Measurements from ENCODE around the gene CHRD. TPM values are rescaled to one million over a fixed set of nuclear protein-coding genes. Genes with fewer than 3 reads are reported as not detected.

Gene CHRD
- polyA plus RNA-seq, 6 donors from 2014 or later = not detected

DNA sequence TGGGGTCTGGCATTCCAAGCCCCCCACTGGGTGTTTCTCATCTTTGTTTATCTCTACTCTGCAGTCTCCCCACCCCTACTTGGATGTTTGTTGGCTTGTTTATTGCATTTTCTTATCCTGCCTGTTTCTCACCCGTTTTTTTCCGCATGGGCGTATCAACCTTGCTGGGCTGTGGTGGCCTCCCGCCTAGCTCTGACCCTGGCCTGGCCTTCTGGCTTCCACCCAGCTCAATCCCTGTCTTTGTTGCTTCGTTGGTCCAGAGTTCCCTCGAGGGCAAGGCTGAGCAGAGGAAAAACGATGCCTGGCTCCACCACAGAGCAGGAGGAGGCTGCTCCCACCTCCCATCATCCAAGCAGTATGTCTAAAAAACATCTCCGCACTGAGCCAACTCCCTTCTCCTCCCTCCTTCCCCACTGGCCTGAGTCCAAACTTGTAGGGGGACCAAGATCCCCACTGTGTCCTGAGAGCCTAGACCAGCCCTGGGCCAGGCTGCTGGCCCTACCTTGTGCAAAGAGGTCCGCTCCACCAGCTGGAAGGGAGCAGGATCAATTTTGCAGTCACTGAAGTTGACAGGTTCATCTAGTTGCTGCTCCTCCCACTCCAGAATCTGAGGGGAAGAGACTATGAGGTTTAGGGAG lies 28.2 kb upstream of the CHRD start:
- ATAC-seq (ENCODE audit: low read depth in 2 of 2) (no peak), DNase-seq (no peak)
- no peak overlapping the region for H3K4me3 Mint-ChIP-seq
- H3K4me1 Mint-ChIP-seq = no peaks in the 10 kb centered on the region
- peak overlapping the region in 1 of 6 donors; percentile 30 for H3K27ac Mint-ChIP-seq
- no peaks in the 10 kb centered on the region for H3K9me3 Mint-ChIP-seq
- H3K27me3 Mint-ChIP-seq = no peaks in the 10 kb centered on the region
- no peaks in the 10 kb centered on the region for H3K36me3 Mint-ChIP-seq

DNA sequence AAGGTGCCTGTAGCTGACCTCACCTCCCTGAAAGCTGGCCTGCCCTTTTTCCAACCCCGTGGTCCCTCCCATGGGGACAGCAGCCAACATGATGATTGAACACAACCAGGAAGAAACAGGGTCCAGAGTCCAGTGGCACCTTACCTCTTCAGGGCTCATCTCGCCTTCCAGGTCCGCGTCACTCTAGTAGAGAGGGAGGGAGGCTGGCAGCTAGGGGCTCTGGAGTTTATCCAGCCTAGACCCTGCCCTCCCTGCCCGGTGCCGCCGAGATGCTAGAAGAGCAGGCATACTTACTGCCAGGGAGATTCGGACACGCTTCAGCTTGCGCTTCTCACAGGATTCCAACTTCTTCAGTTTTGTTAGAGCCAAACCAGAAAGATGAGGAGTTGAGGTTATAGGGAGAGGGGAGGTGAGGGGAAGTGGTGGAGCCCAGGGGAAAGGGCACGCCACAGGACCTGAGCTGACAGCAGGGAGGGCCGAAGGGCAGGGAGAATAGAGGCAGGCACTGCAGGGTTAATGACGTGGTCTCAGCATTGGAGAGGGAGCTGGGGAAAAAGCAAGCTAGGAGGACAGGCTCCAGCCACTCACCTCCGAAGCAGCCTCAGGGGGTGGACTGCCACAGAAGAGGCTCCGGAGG lies 27.6 kb upstream of the CHRD start:
- Mint-ChIP-seq H3K27me3 (no peaks in the 10 kb centered on the region), H3K9me3 (no peaks in the 10 kb centered on the region), H3K27ac (no peak overlapping the region), H3K4me3 (peak overlapping the region in 1 of 8 donors; percentile 29), H3K4me1 (no peaks in the 10 kb centered on the region), H3K36me3 (no peaks in the 10 kb centered on the region)
- no peak for DNase-seq
- no peak for ATAC-seq (ENCODE audit: low read depth in 2 of 2)

DNA sequence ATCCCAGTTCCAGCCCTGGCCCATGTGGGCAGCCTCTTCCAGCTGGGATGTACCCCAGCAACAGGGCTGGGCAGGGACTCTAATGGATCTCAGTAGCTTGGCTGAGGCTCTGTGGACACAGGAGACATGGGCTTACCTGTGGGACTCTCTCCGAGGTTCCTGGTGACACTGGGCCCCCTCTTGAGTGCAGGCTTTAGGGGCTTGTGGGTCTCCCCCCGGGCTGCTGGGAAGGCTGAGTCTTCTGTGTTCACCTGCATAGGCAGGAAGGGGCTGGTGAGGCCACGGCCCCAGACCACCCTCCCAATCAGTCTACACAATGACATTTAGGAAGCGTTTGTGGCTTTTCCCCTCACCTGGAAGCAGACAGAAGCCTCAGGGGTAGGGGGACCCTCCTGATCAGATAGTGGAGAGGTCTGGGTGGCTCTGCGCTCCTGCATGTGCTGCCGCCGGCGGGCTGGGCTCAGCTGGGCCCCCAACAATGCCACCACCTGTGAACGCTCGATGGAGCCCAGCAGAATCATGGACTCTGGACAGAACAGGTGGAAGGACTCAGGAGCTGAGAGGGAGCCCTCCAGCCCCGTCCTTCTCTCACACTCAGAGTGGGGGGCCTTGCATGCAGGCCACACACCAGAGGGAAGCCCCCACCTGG lies 26.8 kb upstream of the CHRD start:
- no peaks in the 10 kb centered on the region for H3K9me3 Mint-ChIP-seq
- H3K4me1 Mint-ChIP-seq = no peaks in the 10 kb centered on the region
- H3K27me3 Mint-ChIP-seq = no peaks in the 10 kb centered on the region
- no peak overlapping the region for H3K4me3 Mint-ChIP-seq
- ATAC-seq (ENCODE audit: low read depth in 2 of 2) (no peak), DNase-seq (no peak)
- H3K27ac Mint-ChIP-seq = no peak overlapping the region
- no peaks in the 10 kb centered on the region for H3K36me3 Mint-ChIP-seq

DNA sequence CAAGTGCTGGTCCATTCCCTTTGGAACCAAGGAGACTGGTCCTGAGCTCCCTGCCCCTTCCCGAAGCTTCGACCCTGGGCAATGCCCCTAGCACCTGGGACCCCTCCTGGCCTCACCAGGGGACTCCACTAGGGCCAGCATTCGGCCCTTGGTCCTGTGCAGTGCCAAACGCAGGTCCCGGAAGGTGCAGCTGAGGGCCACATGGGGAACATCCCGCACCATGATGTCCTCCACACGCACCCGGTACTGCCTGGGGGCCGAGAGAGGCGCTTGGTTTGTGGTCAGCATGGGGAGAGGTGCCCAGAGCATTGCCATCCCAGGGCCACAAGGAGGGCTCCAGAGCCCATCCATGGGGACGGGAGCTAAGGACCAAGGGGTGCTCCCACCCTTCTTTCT lies 26.3 kb upstream of the CHRD start:
- Mint-ChIP-seq H3K27ac (no peak overlapping the region), H3K9me3 (no peaks in the 10 kb centered on the region), H3K4me3 (peak overlapping the region in 1 of 8 donors; percentile 29), H3K27me3 (no peaks in the 10 kb centered on the region), H3K36me3 (no peaks in the 10 kb centered on the region), H3K4me1 (no peaks in the 10 kb centered on the region)
- no peak for DNase-seq
- no peak for ATAC-seq (ENCODE audit: low read depth in 2 of 2)

DNA sequence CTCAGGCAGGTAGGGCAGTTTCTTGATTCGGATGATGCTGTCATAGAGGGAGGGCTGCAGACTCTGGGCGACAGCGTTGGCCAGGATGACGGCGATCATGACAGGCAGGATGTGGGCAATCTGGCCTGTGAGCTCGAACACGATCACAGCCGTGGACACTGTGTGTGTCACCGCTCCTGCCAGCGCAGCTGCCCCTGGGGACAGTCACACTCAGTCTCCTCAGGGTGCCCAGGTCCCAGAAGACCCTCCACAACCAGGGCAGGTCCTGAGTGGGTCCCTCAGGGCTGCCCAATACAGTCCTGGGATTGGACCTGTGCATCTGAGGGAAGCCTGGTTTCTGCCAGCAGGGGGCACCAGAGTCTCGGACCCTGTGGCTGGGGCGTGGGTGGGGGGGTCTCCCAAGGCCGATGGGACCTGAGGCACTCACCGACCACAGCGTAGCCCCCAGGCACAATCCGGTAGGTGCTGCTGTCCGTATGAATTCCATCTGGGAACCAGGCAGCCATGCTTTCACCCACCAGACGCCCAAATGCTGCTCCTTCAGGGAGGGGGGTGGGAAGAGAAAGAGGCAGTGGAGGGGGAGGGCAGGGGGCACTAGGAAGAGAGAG lies 25.6 kb upstream of the CHRD start:
- Mint-ChIP-seq H3K36me3 (no peaks in the 10 kb centered on the region), H3K4me3 (peak overlapping the region in 1 of 8 donors; percentile 29), H3K9me3 (no peaks in the 10 kb centered on the region), H3K27me3 (no peaks in the 10 kb centered on the region), H3K27ac (peak overlapping the region in 1 of 6 donors; percentile 59), H3K4me1 (no peaks in the 10 kb centered on the region)
- ATAC-seq (ENCODE audit: low read depth in 2 of 2) (peak; percentile 81 to 86), DNase-seq (peak; percentile 45)

DNA sequence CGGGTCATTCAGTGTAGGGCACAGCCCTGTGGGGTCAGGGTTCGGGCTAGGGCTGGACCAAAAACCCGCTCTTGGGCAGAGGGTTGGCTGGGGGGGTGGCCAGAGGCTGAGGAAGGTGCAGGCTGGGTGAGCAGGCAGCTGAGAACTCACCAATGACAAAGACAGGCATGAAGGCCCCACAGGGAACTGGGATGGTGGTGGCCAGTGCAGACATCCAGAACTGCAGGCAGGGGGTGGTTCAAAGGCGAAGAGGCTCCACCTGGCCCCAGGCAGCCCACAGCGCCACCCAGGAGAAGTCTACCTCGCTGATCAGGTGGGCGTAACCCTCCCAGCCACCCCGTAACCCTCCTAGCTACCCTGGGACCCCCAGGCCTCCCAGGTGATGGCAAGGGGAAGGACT lies 25.1 kb upstream of the CHRD start:
- Mint-ChIP-seq H3K36me3 (no peaks in the 10 kb centered on the region), H3K27ac (peak overlapping the region in 1 of 6 donors; percentile 51), H3K4me1 (no peaks in the 10 kb centered on the region), H3K4me3 (peak overlapping the region in 1 of 8 donors; percentile 66), H3K27me3 (peaks cover 0 to 2% (median 0%) of the 10 kb centered on the region in 3 donors), H3K9me3 (no peaks in the 10 kb centered on the region)
- no peak for DNase-seq
- ATAC-seq (ENCODE audit: low read depth in 2 of 2) = no peak

DNA sequence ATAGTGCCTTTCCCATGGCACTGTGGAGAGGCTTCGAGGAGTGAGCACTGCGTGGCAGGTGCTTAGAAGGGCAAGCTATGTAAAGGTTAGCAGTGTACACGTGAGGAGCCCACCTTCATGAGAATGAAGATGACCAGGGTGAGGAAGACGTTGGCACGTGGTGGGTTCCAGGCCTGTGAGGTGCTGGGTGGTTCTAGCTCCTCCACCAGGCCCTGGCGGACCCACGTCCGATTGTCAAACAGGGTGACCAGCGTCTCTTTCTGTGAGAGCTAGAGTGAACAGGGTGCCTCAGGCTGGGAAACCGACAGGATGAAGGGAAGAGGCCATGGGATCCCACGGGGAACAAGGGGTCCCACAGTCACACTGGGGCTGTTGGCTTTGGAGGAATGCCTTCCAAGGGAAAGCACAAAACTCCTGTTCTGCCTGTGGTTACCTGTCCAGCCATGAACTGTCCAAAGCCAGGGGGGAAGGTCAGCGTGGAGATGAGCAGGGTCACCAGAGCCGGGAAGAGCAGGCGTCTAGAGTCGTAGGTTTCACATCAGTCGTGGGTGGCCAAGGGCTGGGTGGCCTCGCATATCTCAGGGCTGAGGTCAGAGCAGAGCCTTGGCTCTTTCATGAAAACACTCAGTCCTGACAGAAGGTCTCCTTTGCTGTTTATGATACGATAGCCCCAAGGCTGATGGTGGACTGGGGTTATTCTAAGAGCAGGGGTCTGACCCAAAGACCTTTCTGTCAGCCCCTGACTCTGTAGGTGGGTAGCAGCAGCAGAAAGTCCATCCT lies 24.4 kb upstream of the CHRD start:
- ATAC-seq (ENCODE audit: low read depth in 2 of 2) (no peak), DNase-seq (no peak)
- Mint-ChIP-seq H3K4me1 (peaks cover 0 to 4% (median 2%) of the 10 kb centered on the region in 3 donors), H3K4me3 (peak overlapping the region in 1 of 8 donors; percentile 66), H3K27me3 (peaks cover 0 to 9% (median 5%) of the 10 kb centered on the region in 3 donors), H3K36me3 (no peaks in the 10 kb centered on the region), H3K9me3 (no peaks in the 10 kb centered on the region), H3K27ac (no peak overlapping the region)

DNA sequence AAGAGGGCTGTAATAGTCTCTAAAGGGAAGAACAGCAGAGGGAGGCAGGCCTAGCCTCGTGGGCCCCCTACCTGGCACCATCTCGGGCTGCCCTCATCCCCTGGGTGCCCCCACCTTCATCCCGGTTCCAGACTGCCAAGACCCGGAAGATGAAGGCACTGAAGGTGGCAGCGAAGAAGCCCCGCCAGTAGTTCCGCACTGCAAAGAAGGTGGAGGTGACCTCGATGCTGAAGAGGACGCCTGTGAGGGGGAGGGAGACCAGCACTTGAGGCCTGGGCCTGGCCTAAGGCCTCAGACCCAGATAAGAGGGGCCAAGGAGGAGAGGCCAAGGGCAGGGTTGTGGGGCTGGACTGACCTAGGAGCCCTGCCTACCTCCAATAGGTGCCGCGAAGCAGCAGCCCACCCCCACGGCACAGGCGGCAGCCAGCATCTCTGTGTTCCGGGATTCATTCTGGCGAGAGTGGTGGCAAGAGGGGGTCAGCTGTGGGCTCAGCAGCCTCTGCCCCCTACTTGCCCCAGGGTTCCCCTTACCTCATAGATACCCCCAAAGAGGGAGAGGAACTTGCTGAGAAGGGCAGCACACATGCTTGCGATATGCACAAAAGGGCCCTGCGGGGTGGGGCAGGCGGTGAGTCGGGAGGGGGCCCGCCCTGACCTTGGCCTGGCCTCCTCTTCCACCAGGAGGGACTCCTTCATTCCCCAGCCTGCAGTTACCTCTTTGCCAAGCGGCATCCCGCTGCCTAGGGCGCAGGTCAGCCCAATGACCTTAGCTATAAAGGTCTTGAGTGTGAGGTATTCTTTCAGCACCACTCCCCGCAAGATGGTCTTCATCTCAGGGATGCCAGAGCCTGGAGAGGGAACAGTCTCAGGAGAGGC lies 22.4 kb upstream of the CHRD start:
- Mint-ChIP-seq H3K27me3 (peaks cover 0 to 11% (median 5%) of the 10 kb centered on the region in 3 donors), H3K4me1 (peaks cover 9 to 16% (median 10%) of the 10 kb centered on the region in 3 donors), H3K36me3 (no peaks in the 10 kb centered on the region), H3K27ac (peak overlapping the region in 1 of 6 donors; percentile 91), H3K4me3 (peak overlapping the region in 1 of 8 donors; percentile 78), H3K9me3 (no peaks in the 10 kb centered on the region)
- DNase-seq = no peak
- ATAC-seq (ENCODE audit: low read depth in 2 of 2) = no peak

DNA sequence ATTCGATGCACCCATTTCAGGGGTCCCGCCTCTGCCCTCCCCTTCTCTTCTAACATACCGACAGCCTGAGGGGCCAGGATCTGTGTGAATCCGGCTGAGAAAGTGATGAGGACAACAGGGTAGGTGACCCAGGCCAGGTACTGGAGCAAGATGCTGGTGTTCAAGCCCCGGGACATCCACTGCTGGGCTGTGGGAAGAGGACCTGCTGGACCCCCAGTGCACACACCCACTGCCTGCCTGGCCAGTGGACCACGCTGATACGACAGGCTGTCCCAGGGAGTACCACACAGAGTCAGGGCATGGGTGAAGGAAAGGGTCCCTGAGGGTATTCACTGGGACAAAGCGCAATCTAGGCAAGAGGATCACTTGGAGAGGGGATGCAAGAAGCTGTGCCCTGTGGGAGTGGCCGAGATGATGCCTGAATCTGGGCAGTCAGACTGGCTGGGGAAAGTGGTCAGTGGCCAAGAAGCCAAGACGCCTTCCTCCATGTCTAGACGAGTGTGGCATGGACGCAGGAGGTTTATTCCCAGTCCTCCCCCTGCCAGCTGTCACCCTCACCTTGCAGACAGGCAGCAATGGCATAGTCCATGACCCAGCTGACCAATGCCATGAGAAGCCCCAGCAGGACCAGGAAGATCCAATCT lies 21.6 kb upstream of the CHRD start:
- Mint-ChIP-seq H3K9me3 (no peaks in the 10 kb centered on the region), H3K4me3 (peak overlapping the region in 3 of 8 donors; percentile 15 to 78 (median 78)), H3K27ac (no peak overlapping the region), H3K27me3 (peaks cover 0 to 11% (median 5%) of the 10 kb centered on the region in 3 donors), H3K36me3 (no peaks in the 10 kb centered on the region), H3K4me1 (peaks cover 11 to 19% (median 12%) of the 10 kb centered on the region in 3 donors)
- ATAC-seq (ENCODE audit: low read depth in 2 of 2) (no peak), DNase-seq (no peak)

DNA sequence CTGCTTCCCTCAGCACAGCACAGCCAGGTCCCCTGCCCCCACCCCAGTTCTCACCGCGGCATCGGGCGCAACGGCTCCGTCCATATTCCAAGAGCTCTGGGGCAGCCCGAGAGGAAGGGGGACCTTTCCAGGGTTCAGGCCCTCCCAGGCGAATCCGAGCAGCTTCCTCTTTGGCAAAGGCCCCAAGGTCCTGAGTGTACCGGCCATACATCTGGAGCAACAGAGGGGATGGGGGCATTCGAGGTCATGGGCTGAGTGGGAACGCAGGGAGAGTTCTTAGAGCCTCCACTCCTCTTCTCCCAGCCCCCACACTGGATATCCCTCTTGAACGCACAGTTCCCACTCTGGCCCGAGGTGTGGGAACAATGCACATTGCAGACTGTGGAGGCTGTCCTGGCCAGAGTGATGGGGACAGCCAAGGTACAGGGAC lies 20.9 kb upstream of the CHRD start:
- Mint-ChIP-seq H3K4me1 (peaks cover 13 to 25% (median 19%) of the 10 kb centered on the region in 3 donors), H3K4me3 (peak overlapping the region in 1 of 8 donors; percentile 78), H3K27ac (no peak overlapping the region), H3K36me3 (no peaks in the 10 kb centered on the region), H3K27me3 (peaks cover 0 to 11% (median 5%) of the 10 kb centered on the region in 3 donors), H3K9me3 (no peaks in the 10 kb centered on the region)
- no peak for ATAC-seq (ENCODE audit: low read depth in 2 of 2)
- DNase-seq = no peak

DNA sequence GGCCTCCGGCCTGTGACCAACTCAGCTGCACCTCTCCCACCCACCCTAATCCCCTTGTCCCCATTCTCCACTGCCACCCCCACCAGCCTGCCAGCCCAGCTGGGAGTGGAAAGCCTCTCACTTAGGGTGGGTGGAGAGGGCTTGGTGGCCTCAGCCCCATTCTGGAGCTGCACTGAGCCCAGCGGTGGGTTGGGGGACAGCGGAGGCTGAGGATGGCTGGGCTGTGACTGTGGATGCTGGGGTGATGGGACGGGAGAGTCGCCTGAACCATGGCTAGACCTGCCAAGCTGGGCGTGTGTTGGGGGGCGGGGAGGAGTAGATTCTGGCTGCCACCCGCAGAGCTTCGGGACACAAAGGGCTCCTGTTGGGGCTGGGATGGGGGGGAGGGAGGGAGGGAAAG lies 20.2 kb upstream of the CHRD start:
- Mint-ChIP-seq H3K27ac (no peak overlapping the region), H3K27me3 (peaks cover 0 to 11% (median 5%) of the 10 kb centered on the region in 3 donors), H3K4me1 (peaks cover 17 to 30% (median 25%) of the 10 kb centered on the region in 3 donors), H3K36me3 (no peaks in the 10 kb centered on the region), H3K4me3 (peak overlapping the region in 3 of 8 donors; percentile 56 to 94 (median 86)), H3K9me3 (no peaks in the 10 kb centered on the region)
- ATAC-seq (ENCODE audit: low read depth in 2 of 2) (no peak), DNase-seq (no peak)
